ENCODE data around the gene SLC33A1.

SLC33A1 gene

DNA sequence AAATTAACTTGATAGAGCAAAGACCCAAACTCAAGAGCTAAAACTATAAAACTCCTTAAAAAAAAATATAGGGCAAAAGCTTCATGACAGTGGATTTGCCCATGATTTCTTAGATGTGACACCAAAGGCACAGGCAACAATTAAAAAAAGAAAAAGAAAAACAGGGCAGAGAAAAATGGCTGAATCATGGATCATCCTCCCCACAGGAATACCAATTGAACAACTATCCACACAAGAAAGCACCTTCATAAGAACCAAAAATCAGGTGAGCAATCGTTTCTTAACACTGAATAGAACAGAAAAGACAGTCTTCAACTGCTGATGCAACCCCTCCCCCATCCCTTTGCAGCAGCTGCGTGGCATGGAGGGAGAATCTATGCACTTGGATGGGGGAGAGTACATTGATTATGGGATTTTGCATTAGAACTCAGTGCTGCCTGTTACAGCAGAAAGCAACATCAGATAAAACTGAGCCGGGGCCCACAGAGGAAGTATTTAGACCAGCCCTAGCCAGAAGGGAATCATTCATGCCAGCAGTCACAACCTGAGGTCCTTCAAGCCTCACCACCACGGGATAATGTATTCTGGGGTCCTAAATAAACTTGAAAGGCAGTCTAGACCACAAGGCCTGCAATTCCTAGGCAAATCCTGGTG, 63.8 kb downstream of the SLC33A1 start:
- no peak for DNase-seq (ENCODE audit: low spot score)

DNA sequence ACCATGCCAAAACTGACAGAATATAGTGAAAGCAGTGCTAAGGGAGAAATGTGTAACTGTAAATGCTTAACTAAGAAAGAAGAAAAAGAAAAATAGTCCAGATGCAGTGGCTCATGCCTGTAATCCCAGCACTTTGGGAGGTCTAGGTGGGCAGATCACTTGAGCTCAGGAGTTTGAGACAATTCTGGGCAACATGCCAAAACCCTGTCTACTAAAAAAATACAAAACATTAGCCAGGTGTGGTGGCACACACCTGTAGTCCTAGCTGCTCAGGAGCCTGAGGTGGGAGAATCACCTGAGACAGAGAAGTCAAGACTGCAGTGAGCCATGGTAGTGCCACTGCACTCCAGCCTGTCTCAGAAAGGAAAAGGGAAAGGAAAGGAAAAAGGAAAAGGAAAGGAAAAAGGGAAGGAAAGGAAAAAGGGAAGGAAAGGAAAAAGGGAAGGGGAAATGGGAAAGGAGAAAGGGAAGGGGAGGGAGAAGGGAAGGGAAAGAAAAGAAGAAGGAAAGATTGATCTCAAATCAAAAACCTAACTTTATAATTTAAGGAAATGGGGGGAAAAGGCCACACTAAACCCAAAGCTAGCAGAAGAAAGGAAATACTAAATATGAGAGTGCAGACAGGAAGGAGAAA, 68.4 kb downstream of the SLC33A1 start:
- no peak for DNase-seq (ENCODE audit: low spot score)

DNA sequence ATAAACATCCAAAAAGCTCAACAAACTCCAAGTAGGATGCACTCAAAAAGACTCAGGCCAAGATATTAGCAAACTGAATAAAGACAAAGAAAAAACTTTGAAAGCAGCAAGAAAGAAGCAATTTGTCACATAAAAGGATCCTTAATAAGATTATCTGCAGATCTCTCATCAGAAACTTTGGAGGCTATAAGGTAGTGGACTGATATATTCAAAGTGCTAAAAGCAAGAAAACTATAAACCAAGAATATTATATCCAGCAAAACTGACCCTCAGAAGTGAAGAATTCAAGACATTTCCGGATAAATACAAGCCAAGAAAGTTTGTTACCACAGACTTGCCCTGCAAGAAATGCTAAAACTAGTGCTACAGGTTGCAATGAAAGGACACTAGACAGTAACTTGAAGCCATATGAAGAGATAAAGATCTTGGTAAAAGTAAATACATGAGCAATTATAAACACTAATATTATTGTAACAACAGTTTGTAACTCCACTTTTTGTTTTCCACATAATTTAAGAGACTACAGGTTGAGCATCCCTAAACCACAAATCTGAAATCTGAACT, 71.8 kb downstream of the SLC33A1 start:
- no peak for DNase-seq (ENCODE audit: low spot score)

DNA sequence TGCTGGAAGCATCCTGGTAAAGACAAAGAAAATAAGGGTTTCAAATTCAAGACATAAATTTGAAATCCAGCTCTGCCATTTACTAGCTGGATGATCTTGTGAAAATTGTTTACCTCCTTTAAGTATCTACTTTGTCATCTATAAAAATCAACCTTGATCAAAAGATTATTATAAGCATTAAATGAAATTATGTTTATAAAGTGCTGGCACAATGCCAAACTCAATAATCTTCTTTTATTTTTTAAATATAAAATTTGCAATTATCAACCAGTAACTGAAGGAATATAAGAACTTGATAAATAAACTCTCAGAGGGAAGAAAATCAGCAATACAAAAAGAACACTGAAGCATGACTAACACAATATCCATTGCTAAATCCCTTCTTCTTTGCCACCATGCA, 73.9 kb downstream of the SLC33A1 start:
- no peak for DNase-seq (ENCODE audit: low spot score)

DNA sequence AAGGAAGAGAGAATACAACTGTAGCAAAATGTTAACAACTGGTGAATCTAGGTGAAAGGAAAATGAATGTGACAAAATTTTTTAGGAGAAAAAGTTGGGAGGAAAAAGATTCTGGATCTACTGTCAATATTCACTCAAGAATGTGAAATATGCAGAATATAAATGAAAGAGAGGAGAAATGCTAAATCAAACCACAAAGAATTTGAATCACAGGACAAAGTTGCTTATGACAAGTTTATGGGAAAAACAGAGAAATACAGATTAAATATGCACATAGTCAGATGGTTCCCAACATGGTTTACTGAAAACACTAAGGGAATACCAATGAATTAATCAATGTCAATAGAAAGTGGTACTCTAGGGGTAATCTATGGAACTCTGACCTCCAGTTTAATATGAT, 75.8 kb downstream of the SLC33A1 start:
- DNase-seq (ENCODE audit: low spot score), result no peak

DNA sequence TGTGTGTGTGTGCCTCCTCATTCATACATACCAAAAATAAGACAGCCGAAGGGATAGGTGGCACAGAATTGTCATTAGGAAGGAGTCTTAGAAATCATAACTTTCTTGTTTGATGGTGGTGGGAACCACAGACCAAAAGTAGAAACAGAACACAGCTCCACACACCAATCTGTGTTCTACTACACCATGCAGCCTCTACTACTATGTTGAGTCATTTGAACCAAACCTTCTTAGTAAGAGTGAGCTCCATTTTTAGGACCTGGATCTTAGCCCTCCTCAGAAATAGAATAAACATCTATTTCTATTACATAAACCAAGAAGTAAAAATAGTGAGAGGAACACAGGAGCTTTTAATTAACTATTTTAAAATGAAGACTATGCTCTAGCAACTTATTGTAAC, 81.4 kb downstream of the SLC33A1 start:
- no peak for DNase-seq (ENCODE audit: low spot score)

DNA sequence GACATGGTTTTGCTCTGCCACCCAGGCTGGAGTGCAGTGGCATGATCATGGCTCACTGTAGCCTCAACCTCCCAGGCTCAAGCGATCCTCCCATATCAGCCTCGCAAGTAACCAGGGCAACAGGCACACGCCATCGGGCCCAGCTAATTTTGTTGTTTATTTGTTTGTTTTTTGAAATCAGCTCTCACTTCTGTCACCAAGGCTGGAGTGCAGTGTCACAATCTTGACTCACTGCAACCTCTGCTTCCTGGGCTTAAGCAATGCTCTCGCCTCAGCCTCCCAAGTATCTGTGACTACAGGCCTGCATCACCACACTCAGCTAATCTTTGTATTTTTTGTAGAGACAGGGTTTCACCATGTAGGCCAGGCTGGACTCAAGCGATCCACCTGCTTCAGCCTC, 83.1 kb downstream of the SLC33A1 start:
- no peak for DNase-seq (ENCODE audit: low spot score)

Measured in hematopoietic multipotent progenitor cell treated with erythropoietin and hydrocortisone succinate and interleukin-3 and kit ligand, for 15 days (in vitro differentiated cells).